Measurements from ENCODE around the gene ADSL.

ADSL gene

GRCh38 chr22:40411506-40411861 lies 65.2 kb downstream of the ADSL start:
- no peak for TF ChIP-seq CTCF (IDR thresholded peaks at IDR 0.05)

GRCh38 chr22:40412441-40412840 lies 66.1 kb downstream of the ADSL start:
- no peak for TF ChIP-seq CTCF (IDR thresholded peaks at IDR 0.05)

GRCh38 chr22:40413873-40414272 lies 67.6 kb downstream of the ADSL start:
- no peak for TF ChIP-seq CTCF (IDR thresholded peaks at IDR 0.05)

- no peak for TF ChIP-seq CTCF (IDR thresholded peaks at IDR 0.05)
These were observed 68.0 kb downstream of the ADSL start for GRCh38 chr22:40414311-40414710.

GRCh38 chr22:40414838-40415505 lies 68.7 kb downstream of the ADSL start:
- TF ChIP-seq CTCF (IDR thresholded peaks at IDR 0.05) = no peak

GRCh38 chr22:40415531-40416266 lies 69.4 kb downstream of the ADSL start:
- TF ChIP-seq CTCF (IDR thresholded peaks at IDR 0.05) = no peak

- no peak for TF ChIP-seq CTCF (IDR thresholded peaks at IDR 0.05)
These were observed 69.9 kb downstream of the ADSL start for GRCh38 chr22:40416267-40416570.
